CD4-positive, alpha-beta T cell treated with Interleukin-4 for 4 hours (primary cell): ENCODE data around the gene OR2T8.
A peak's percentile ranks its signal among the peaks of the same experiment; 100 is the strongest.

ENCODE experiments used
- DNase-seq: peaks from one replicate; pipeline ENCODE4 v3.0.0-alpha.2; 2020

The OR2T8 gene

GRCh38 chr1:247919952-247920351, at the start of gene OR2T8:
OR2T8 (plus strand) TSS chr1:247920252; CDS start chr1:247921018, 766 bp downstream.
- no peak for DNase-seq

GRCh38 chr1:247883346-247883745, 36.7 kb upstream of the OR2T8 start:
- DNase-seq: no peak

DNA sequence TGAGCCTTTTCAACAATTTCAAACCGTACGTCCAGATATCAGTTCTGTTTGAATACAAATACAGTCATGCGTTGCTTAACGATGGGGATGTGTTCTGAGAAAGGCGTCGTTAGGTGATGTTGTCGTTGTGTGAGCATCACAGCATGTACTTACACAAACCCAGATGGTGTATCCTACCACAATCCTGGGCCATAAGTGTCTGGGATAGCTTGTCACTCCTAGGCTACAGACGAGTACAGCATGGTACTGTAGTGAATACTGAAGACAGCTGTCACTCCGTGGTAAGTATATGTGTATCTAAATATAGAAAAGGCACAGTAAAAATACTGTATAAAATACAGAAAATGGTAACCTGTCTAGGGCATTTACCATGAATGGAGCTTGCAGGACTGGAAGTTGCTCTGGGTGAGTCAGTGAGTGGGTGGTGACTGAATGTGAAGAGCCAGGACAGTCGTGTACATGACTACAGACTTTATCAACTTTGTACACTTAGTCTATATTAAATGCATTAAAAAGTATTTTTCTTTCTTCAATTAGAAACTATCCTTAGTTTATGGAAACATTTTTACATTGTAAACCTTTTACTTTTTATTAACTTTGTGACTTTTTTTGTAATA, 35.1 kb upstream of the OR2T8 start:
- no peak for DNase-seq

DNA sequence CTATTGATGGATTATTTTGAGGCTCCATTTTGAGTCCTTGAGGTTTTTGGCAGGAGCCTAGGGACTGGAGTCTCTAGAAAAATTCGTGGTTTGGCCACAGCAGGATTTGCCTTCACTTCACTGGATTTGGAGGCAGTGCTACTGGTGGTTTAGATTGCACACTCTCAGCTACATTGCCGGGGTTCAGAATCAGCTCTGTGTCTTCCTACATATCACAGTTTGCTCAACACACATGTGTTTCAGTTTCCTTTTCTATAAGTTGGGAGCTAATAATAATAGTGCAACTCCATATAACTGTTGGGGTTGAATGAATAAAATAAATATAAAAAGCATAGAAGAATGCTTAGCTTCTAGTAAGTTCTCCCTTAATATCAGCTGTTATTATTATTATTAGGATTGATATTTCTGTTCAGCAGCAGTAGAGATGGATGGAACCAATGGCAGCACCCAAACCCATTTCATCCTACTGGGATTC, 24.9 kb upstream of the OR2T8 start, which contains the start of gene OR2W3:
TSS of gene OR2W3 (plus strand) at position 425 of the 475 bp plus-strand sequence. CDS start at position 425, 0 bp downstream.
- no peak for DNase-seq

GRCh38 chr1:247895976-247896375, 24.1 kb upstream of the OR2T8 start:
- DNase-seq: no peak

- no peak for DNase-seq
These were observed 15.9 kb upstream of the OR2T8 start for GRCh38 chr1:247904122-247904521.

DNA sequence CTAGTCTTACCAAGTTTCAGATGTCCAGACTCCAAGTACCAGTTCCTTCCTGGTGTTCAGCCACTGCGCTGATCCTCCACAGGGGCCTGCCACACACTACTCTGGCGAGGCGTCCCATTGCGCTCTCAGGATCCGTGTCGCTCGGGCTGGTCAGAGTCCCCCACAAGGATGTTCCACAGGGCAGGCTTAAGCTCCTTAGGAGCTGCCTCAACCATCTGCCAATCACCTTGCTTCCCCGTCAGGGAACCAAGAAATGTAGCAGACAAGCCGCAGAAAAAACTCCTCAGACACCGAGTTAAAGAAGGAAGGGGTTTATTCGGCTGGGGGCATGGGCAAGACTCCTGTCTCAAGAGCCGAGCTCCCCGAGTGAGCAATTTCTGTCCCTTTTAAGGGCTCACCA, 14.9 kb upstream of the OR2T8 start:
- no peak for DNase-seq

DNA sequence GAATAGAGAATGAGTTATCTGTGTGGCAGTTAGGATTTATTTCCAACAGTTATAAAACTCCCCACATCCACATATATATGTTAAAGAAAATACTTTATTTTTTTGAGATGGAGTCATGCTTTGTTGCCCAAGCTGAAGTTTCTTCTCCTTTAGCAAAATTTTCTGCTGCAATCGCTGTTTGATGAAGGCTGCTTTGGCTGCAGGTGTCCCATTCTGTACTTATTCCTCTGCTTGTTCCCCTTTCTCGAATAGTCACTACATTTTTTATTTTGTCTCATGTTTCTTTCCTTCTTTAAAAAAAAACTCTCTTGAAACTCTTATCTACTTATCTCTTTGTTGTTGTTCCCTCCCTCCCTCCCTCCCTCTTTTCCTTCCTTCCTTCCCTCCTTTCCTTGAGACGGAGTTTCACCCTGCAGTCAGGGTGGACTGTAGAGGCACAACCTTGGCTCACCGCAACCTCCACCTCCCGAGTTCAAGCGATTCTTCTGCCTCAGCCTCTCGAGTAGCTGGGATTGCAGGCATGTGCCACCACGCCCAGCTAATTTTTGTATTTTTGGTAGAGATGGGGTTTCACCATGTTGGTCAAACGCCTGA, 14.0 kb upstream of the OR2T8 start:
- DNase-seq: no peak

GRCh38 chr1:247906504-247907047, 13.5 kb upstream of the OR2T8 start:
- peak; percentile 33 for DNase-seq

GRCh38 chr1:247908766-247909165, 11.3 kb upstream of the OR2T8 start:
- no peak for DNase-seq

GRCh38 chr1:247913786-247914185, 6.3 kb upstream of the OR2T8 start:
- no peak for DNase-seq

GRCh38 chr1:247914941-247915662, 5.0 kb upstream of the OR2T8 start:
- DNase-seq: no peak

- no peak for DNase-seq
These were observed 3.9 kb downstream of the OR2T8 start for GRCh38 chr1:247923941-247924340.

- no peak for DNase-seq
These were observed 4.8 kb downstream of the OR2T8 start, which contains the start of gene OR2AJ1 for GRCh38 chr1:247924868-247925267. OR2AJ1 (plus strand) TSS chr1:247924889; CDS start chr1:247933769, 8,880 bp downstream.

- no peak for DNase-seq
These were observed 13.9 kb downstream of the OR2T8 start for GRCh38 chr1:247933989-247934388.

DNA sequence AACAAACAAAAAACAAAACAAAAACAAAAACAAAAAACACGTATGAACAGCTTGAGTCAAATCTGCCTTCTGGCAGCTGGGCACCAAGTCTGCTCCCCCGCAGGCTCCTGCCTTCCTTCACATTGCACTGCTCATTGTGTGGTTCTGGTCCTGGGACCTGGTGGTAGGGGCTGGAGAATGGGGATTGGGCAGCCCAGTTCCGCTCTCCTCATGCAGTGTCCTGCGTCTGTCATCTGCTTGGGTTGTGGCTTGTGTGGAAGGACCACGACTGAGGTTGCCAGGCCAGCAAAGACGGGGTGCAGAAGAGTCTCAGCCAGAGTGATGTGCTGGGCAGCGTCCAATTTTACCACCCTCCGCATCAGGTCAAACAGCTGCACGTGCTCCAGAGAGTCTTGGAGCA, 15.7 kb downstream of the OR2T8 start:
- DNase-seq: no peak

- DNase-seq: no peak
These were observed 16.4 kb downstream of the OR2T8 start for GRCh38 chr1:247936415-247936814.

GRCh38 chr1:247936965-247937734, 17.1 kb downstream of the OR2T8 start:
- DNase-seq: peak; percentile 80

DNA sequence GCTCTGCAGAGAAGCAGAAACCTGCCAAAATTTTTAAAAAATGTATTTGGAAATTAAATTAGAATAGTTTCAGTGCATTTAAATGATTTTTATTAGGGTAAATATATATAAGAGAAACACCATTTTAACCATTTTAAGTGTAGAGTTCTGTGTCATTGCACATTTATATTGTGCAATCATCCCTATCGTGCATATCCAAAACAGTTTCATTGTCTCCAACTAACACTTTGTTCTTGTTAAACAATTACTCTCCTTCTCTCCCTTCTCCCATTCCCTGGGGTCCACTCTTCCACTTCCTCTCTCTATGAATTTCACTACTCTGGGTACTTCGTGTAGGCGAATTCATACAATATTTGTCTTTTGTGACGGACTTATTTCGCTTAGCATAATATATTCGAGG, 22.6 kb downstream of the OR2T8 start:
- DNase-seq: no peak

DNA sequence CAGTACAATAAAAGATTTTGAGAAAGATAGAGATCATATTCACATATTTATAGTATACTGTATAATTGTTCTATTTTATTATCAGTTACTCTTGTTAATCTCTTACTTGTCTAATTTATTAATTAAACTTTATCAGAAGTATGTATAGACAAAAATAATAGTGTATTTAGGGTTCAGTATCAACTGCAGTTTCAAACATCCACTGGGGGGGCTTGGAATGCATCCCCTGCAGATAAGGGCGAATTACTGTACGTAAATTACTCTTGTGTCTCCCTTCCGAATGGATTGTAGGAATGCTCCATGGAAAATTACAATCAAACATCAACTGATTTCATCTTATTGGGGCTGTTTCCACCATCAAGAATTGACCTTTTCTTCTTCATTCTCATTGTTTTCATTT, 28.5 kb downstream of the OR2T8 start, which contains the start of gene OR2L8:
TSS of gene OR2L8 (plus strand) at position 301 of the 400 bp plus-strand sequence. CDS start at position 301, 0 bp downstream.
- DNase-seq: no peak

DNA sequence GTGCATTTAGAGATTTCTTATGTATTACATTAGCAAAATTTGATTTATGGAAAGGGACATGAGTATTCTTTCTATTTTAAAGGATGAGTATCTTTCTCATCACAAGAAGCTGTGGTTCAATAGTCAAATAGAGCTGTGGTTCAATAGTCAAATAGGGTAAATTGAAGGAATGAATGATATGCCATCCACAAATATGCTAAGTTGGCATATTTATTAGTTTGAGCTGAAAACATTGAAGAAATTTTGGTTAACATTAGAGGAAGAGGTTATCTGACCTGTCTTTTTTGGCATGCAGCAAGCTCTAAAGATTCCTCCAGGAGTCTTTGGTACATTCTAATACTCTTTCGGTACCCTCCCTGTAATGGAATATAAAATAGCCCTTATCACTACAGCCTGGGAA, 33.4 kb downstream of the OR2T8 start:
- DNase-seq: no peak

- DNase-seq: no peak
These were observed 41.7 kb downstream of the OR2T8 start for GRCh38 chr1:247961791-247962190.
